Fibroblast of pulmonary artery (primary cell): ENCODE measurements around the gene FXYD2.

Source experiments
- DNase-seq: peaks from one replicate; pipeline ENCODE4 v3.0.0-alpha.2; 2010; ENCODE audit warnings: low read depth
- H3K4me3 ChIP-seq: replicated peaks from 2 replicates; pipeline ENCODE4 v1.5.1; 2011; ENCODE audit warnings: low read depth, mild to moderate bottlenecking, control low read depth, low read length, moderate library complexity
- CTCF ChIP-seq: IDR thresholded peaks from 2 replicates; pipeline ENCODE4 v1.5.1; 2011; ENCODE audit warnings: mild to moderate bottlenecking, control low read depth, low read length, inconsistent platforms; ENCODE audit errors: missing control alignments

Gene FXYD2

GRCh38 chr11:117839936-117840813, 15.6 kb upstream of the FXYD2 start:
- no peak overlapping the region for H3K4me3 ChIP-seq
- DNase-seq: no peak
- no peak for TF ChIP-seq CTCF

- no peak for TF ChIP-seq CTCF
- H3K4me3 ChIP-seq: no peak overlapping the region
- DNase-seq: no peak
Observed at GRCh38 chr11:117839380-117839881, 14.9 kb upstream of the FXYD2 start.

- TF ChIP-seq CTCF: no peak
- H3K4me3 ChIP-seq: no peak overlapping the region
- DNase-seq: no peak
Observed at GRCh38 chr11:117838901-117839300, 14.4 kb upstream of the FXYD2 start.

GRCh38 chr11:117837791-117838190, 13.2 kb upstream of the FXYD2 start:
- DNase-seq: no peak
- H3K4me3 ChIP-seq: no peak overlapping the region
- TF ChIP-seq CTCF: no peak

GRCh38 chr11:117837070-117837776, 12.7 kb upstream of the FXYD2 start:
- no peak overlapping the region for H3K4me3 ChIP-seq
- DNase-seq: no peak
- TF ChIP-seq CTCF: no peak

- TF ChIP-seq CTCF: no peak
- DNase-seq: no peak
- H3K4me3 ChIP-seq: no peak overlapping the region
Observed at GRCh38 chr11:117836077-117836960, 11.8 kb upstream of the FXYD2 start.
